ENCODE measurements around the gene SCT. TPM values are rescaled to one million over a fixed set of nuclear protein-coding genes. Genes with fewer than 3 reads are reported as not detected.

Gene SCT
- total RNA-seq, 1 donor from 2014 or later, result not detected

GRCh38 chr11:618856-619627, 7.9 kb downstream of the SCT start:
- peaks cover 3% of the 10 kb centered on the region for H3K36me3 Mint-ChIP-seq (ENCODE audit: low read depth)
- H3K9me3 Mint-ChIP-seq, result no peaks in the 10 kb centered on the region
- peaks cover 3% of the 10 kb centered on the region for H3K27me3 Mint-ChIP-seq
- no peak for TF ChIP-seq CTCF (IDR thresholded peaks at IDR 0.05)
- ChIA-PET POLR2A (no interaction called here), CTCF (no interaction called here)
- ATAC-seq (ENCODE audit: low read depth) (no peak), DNase-seq (no peak)
- no peak overlapping the region for H3K4me3 Mint-ChIP-seq
- peaks cover 23% of the 10 kb centered on the region for H3K4me1 Mint-ChIP-seq
- intact Hi-C loops (cut with micrococcal nuclease), result loop anchor here (5.0 to 10.0 kb wide), 2 partner anchors 108 to 1236 kb away; partner anchors contain the start of gene LSP1
- H3K27ac Mint-ChIP-seq, result no peak overlapping the region

DNA sequence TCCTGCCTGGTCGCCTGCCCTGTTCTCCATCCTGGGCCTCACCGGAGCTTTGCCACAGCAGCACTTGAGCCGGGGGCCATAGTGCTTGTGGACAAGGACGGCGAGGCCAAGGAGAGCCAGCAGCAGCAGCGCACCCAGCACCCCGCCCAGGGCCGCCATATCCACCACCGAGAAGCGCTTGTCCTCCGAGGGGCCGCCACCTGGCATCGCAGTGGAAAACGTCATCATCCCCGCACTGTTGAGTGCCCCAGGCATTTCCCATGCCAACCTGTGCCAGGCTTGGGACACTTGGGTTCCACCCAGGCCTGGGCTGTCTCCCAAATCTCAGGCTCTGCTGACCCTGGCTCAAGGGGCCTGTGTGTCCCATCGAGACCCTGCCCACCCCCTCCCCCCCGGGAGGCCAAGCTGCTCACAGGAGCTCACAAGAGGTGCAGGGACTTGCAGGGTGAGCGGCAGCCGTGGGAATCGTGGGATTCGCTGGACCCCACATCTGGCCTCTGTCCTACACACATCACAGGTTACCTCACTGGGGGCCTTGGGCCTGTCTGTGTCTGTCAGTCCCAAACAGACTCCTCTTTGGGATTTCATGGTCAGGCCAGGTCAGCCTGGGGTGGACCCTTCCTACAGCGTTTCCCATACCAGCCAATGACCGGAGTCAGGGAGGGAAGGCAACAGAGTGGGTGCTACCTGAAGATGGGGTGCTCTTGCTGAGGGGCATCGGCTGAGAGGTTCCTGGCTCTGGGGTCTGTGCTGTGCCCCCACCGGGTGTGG, 8.9 kb downstream of the SCT start:
- TF ChIP-seq CTCF (IDR thresholded peaks at IDR 0.05), result no peak
- ATAC-seq (ENCODE audit: low read depth) (no peak), DNase-seq (no peak)
- CTCF ChIA-PET, result no interaction called here
- Mint-ChIP-seq H3K27ac (peak overlapping the region; percentile 30), H3K4me3 (no peak overlapping the region), H3K27me3 (no peaks in the 10 kb centered on the region), H3K36me3 (ENCODE audit: low read depth) (peaks cover 5% of the 10 kb centered on the region), H3K4me1 (peaks cover 23% of the 10 kb centered on the region), H3K9me3 (no peaks in the 10 kb centered on the region)
- intact Hi-C loops (cut with micrococcal nuclease), result loop anchor here (2.0 to 10.0 kb wide), 4 partner anchors 19 to 1237 kb away; partner anchors contain the start of genes DRD4 and LSP1
- POLR2A ChIA-PET, result interaction anchor here (0.6 kb wide), 1 partner anchor 317 kb away, joined by 3 read pairs; no protein-coding TSS in a partner anchor

GRCh38 chr11:617199-617911, 9.6 kb downstream of the SCT start:
- DNase-seq, result no peak
- Mint-ChIP-seq H3K4me1 (peaks cover 23% of the 10 kb centered on the region), H3K27ac (peak overlapping the region; percentile 30), H3K4me3 (no peak overlapping the region), H3K27me3 (no peaks in the 10 kb centered on the region), H3K9me3 (no peaks in the 10 kb centered on the region), H3K36me3 (ENCODE audit: low read depth) (peaks cover 8% of the 10 kb centered on the region)
- CTCF ChIA-PET, result no interaction called here
- intact Hi-C loops (cut with micrococcal nuclease), result loop anchor here (2.0 to 10.0 kb wide), 4 partner anchors 19 to 1237 kb away; partner anchors contain the start of genes DRD4 and LSP1
- no peak for ATAC-seq (ENCODE audit: low read depth)
- no peak for TF ChIP-seq CTCF (IDR thresholded peaks at IDR 0.05)
- POLR2A ChIA-PET, result interaction anchor here (0.6 kb wide), 1 partner anchor 317 kb away, joined by 3 read pairs; no protein-coding TSS in a partner anchor

- ATAC-seq (ENCODE audit: low read depth) (no peak), DNase-seq (no peak)
- intact Hi-C loops (cut with micrococcal nuclease), result loop anchor here (1.0 to 10.0 kb wide), 5 partner anchors 20 to 1238 kb away; partner anchors contain the start of genes DEAF1, DRD4, LSP1 and TMEM80
- H3K27ac Mint-ChIP-seq, result peak overlapping the region; percentile 88
- H3K9me3 Mint-ChIP-seq, result no peaks in the 10 kb centered on the region
- no peaks in the 10 kb centered on the region for H3K27me3 Mint-ChIP-seq
- no peak for TF ChIP-seq CTCF (IDR thresholded peaks at IDR 0.05)
- peaks cover 25% of the 10 kb centered on the region for H3K4me1 Mint-ChIP-seq
- H3K36me3 Mint-ChIP-seq (ENCODE audit: low read depth), result peaks cover 16% of the 10 kb centered on the region
- ChIA-PET CTCF (no interaction called here), POLR2A (interaction anchor here (0.6 to 3.8 kb wide), 15 partner anchors 11 to 211 kb away, joined by 3 to 27 read pairs (median 5); partner anchors contain the start of genes DEAF1, GATD1, HRAS and LRRC56)
- peak overlapping the region; percentile 90 for H3K4me3 Mint-ChIP-seq
Measured at GRCh38 chr11:616320-617198, 10.4 kb downstream of the SCT start.
